Smooth muscle cell (in vitro differentiated cells): Measurements from ENCODE around the gene TRIM41. TPM values are rescaled to one million over a fixed set of nuclear protein-coding genes. Genes with fewer than 3 reads are reported as not detected.

ENCODE experiments used
- DNase-seq: peaks from one replicate; lab custom pipeline; 2025; ENCODE audit not compliant: unreplicated experiment; lab: John Stamatoyannopoulos, UW
- H2AFZ ChIP-seq: fragments of 200-600 bp; sonication (generic); 2 replicates; pipeline ENCODE4 v1.6.0; 2016; ENCODE audit warnings: antibody characterized with exemption, low read depth, mild to moderate bottlenecking
- H3F3A ChIP-seq: fragments of 200-600 bp; sonication (generic); 2 replicates; pipeline ENCODE4 v1.6.0; 2017; ENCODE audit warnings: antibody characterized with exemption, low read depth
- H3K27ac ChIP-seq: fragments of 200-600 bp; sonication (generic); 2 replicates; pipeline ENCODE4 v1.5.1; 2016; ENCODE audit warnings: low read depth, mild to moderate bottlenecking
- H3K27me3 ChIP-seq: fragments of 200-600 bp; sonication (generic); 2 replicates; pipeline ENCODE4 v1.6.1; 2016; ENCODE audit warnings: low read depth, mild to moderate bottlenecking
- H3K36me3 ChIP-seq: fragments of 200-600 bp; sonication (generic); 2 replicates; pipeline ENCODE4 v1.5.1; 2016; ENCODE audit warnings: low read depth
- H3K4me1 ChIP-seq: fragments of 200-600 bp; sonication (generic); 2 replicates; pipeline ENCODE4 v1.5.1; 2016; ENCODE audit warnings: low read depth
- H3K4me2 ChIP-seq: fragments of 200-600 bp; sonication (generic); 2 replicates; pipeline ENCODE4 v1.6.0; 2016; ENCODE audit warnings: mild to moderate bottlenecking
- H3K4me3 ChIP-seq: fragments of 200-600 bp; sonication (generic); 2 replicates; pipeline ENCODE4 v1.5.1; 2016; ENCODE audit warnings: mild to moderate bottlenecking
- H3K79me2 ChIP-seq: fragments of 200-600 bp; sonication (generic); 2 replicates; pipeline ENCODE4 v1.6.0; 2016; ENCODE audit warnings: low read depth, mild to moderate bottlenecking
- H3K9ac ChIP-seq: fragments of 200-600 bp; sonication (generic); 2 replicates; pipeline ENCODE4 v1.6.0; 2016; ENCODE audit warnings: low read depth
- H3K9me3 ChIP-seq: fragments of 200-600 bp; sonication (generic); replicated peaks from 2 replicates; pipeline ENCODE4 v1.5.1; 2016; ENCODE audit warnings: low read depth
- H4K20me1 ChIP-seq: fragments of 200-600 bp; sonication (generic); 2 replicates; pipeline ENCODE4 v1.6.0; 2016; ENCODE audit warnings: low read depth
- WGBS: methylation state at CpG from one replicate; pipeline ENCODE4 v1.1.7; 2016; ENCODE audit warnings: low lambda C conversion rate; 5-methylcytosine and 5-hydroxymethylcytosine counted together
- polyA plus RNA-seq: library from polyadenylated mRNA; unstranded; fragments of >200 nt; fragmentation: Nextera tagmentation; extraction: Ambion mirVana; gene quantifications from 2 replicates; pipeline ENCODE4 v1.2.1, GENCODE V29; 2016
- total RNA-seq: library from RNA; depleted of rRNA; stranded (reverse); fragments of >200 nt; gene quantifications from 2 replicates; pipeline ENCODE4 v1.2.3, GENCODE V29; 2014
- TF ChIP-seq, protein P1 (sequence below): fragments of 200-600 bp; sonication (generic); IDR thresholded peaks from 2 replicates; pipeline ENCODE4 v1.5.1; 2017; ENCODE audit warnings: borderline replicate concordance, mild to moderate bottlenecking, antibody characterized with exemption; ENCODE audit not compliant: insufficient read depth, poor library complexity, severe bottlenecking

TRIM41 gene
- total and polyA plus RNA-seq, 2 experiments from 2014 or later, result 2.4 to 7.5 TPM

GRCh38 chr5:181203777-181204112 is 19.3 kb upstream of the TRIM41 start:
- Histone ChIP-seq H3K4me3 (peak overlapping the region; percentile 55), H3F3A (peaks cover 13% of the 10 kb centered on the region), H3K9ac (no peak overlapping the region), H3K9me3 (no peaks in the 10 kb centered on the region), H3K4me1 (no peaks in the 10 kb centered on the region), H3K36me3 (no peaks in the 10 kb centered on the region), H2AFZ (peak overlapping the region; percentile 57), H4K20me1 (no peaks in the 10 kb centered on the region), H3K79me2 (no peaks in the 10 kb centered on the region), H3K4me2 (peak overlapping the region; percentile 88), H3K27me3 (peaks cover 28% of the 10 kb centered on the region), H3K27ac (no peak overlapping the region)
- no peak for DNase-seq
- 8% methylated on average over 17 of the region's 17 CpGs for WGBS
- TF ChIP-seq, protein P1, sequence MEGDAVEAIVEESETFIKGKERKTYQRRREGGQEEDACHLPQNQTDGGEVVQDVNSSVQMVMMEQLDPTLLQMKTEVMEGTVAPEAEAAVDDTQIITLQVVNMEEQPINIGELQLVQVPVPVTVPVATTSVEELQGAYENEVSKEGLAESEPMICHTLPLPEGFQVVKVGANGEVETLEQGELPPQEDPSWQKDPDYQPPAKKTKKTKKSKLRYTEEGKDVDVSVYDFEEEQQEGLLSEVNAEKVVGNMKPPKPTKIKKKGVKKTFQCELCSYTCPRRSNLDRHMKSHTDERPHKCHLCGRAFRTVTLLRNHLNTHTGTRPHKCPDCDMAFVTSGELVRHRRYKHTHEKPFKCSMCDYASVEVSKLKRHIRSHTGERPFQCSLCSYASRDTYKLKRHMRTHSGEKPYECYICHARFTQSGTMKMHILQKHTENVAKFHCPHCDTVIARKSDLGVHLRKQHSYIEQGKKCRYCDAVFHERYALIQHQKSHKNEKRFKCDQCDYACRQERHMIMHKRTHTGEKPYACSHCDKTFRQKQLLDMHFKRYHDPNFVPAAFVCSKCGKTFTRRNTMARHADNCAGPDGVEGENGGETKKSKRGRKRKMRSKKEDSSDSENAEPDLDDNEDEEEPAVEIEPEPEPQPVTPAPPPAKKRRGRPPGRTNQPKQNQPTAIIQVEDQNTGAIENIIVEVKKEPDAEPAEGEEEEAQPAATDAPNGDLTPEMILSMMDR, result no peak

GRCh38 chr5:181204113-181204825 is 18.8 kb upstream of the TRIM41 start:
- no peak overlapping the region for H3K9ac ChIP-seq
- H3K4me2 ChIP-seq, result peak overlapping the region; percentile 88
- H3K4me1 ChIP-seq, result no peaks in the 10 kb centered on the region
- H3K27ac ChIP-seq, result no peak overlapping the region
- peak overlapping the region; percentile 55 for H3K4me3 ChIP-seq
- WGBS, result 2% methylated on average over 52 of the region's 67 CpGs
- TF ChIP-seq, protein P1, result no peak
- no peaks in the 10 kb centered on the region for H3K79me2 ChIP-seq
- H3F3A ChIP-seq, result peaks cover 13% of the 10 kb centered on the region
- no peaks in the 10 kb centered on the region for H4K20me1 ChIP-seq
- no peaks in the 10 kb centered on the region for H3K36me3 ChIP-seq
- peak overlapping the region; percentile 57 for H2AFZ ChIP-seq
- DNase-seq, result no peak
- H3K27me3 ChIP-seq, result peaks cover 28% of the 10 kb centered on the region
- H3K9me3 ChIP-seq, result no peaks in the 10 kb centered on the region

DNA sequence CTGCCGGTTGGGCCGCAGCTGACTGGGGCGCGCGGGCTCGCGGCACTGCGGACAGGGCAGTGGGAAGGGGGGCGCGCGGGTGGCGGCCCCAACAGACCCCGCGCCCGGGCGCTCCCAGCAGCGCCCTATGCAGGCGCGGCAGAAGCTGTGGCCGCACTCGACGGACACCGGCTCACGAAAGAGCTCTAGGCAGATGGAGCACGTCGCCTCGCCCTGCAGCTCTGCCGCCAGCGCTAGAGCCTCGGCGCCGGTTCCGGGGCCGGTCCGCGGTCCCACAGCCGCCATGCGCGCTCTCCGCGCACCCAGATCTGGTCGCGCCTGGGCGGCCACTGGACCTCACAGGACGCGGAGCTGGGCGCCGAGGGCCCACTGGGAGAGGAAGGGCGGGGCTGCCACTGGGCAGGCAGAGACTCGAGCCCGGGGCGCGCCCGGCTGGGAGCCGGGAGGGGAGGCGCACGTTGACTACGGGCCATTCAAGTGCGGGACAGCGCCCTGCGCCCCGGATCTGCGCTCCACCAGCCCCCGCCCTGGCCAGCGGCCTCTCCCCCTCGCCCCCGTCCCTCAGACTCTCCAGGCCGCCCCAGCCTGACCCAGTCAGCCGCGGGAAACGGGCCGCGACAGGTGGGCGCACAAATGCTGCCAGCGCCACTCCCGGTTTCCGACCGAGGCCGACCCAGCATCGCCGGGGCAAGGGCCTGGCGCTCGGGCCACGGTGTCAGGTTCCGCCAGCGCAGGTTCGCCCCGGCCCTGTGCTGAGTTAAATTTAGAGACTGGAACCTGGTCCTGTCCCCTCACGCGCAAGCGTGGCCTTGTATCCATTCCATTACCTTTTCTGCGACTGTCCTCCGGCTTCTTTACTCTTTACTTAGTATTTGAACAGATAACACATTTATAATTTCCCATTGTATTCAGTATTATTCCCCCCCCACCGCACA is 18.0 kb upstream of the TRIM41 start, which contains the start of gene TRIM7:
Gene TRIM7 (minus strand): TSS at position 371 of the 935 bp plus-strand sequence. CDS start 86 bp downstream, at position 285.
- Histone ChIP-seq H3K36me3 (no peaks in the 10 kb centered on the region), H3K79me2 (no peaks in the 10 kb centered on the region), H3K9ac (no peak within 1 kb of the TSS), H3K27ac (no peak within 1 kb of the TSS), H3K9me3 (no peaks in the 10 kb centered on the region), H2AFZ (peak within 1 kb of the TSS; percentile 92), H3K27me3 (peaks cover 28% of the 10 kb centered on the region), H3K4me3 (peak within 1 kb of the TSS; percentile 55), H3F3A (peaks cover 13% of the 10 kb centered on the region), H3K4me2 (peak within 1 kb of the TSS; percentile 88), H4K20me1 (no peaks in the 10 kb centered on the region), H3K4me1 (no peaks in the 10 kb centered on the region)
- TF ChIP-seq, protein P1, result no peak
- DNase-seq, result no peak
- 2% methylated on average over 77 of the region's 94 CpGs for WGBS
